WTC11 (cell line): ENCODE measurements around the gene MIB1.

Source experiments
- CREB1 ChIP-seq: sonication (generic); formaldehyde crosslinking; IDR thresholded peaks from 2 replicates; pipeline ENCODE4 v1.8.0; 2023; ENCODE audit warnings: mild to moderate bottlenecking, missing genetic modification reagents
- GTF2I ChIP-seq: fragments of 250-450 bp; sonication (Bioruptor Pico); conservative IDR thresholded peaks from 2 replicates; pipeline ENCODE4 v1.4.0; 2021; ENCODE audit warnings: mild to moderate bottlenecking
- KAT7 ChIP-seq: sonication (generic); formaldehyde crosslinking; IDR thresholded peaks from 2 replicates; pipeline ENCODE4 v1.8.1; 2023; ENCODE audit warnings: missing genetic modification reagents, mild to moderate bottlenecking, borderline replicate concordance
- SP1 ChIP-seq: sonication (generic); formaldehyde crosslinking; conservative IDR thresholded peaks from 2 replicates; pipeline ENCODE4 v1.8.1; 2022; ENCODE audit warnings: missing genetic modification reagents
- ZNF232 ChIP-seq: sonication (generic); formaldehyde crosslinking; IDR thresholded peaks from 2 replicates; pipeline ENCODE4 v1.8.0; 2022; ENCODE audit warnings: mild to moderate bottlenecking, missing genetic modification reagents
- ZNF263 ChIP-seq: sonication (generic); formaldehyde crosslinking; IDR thresholded peaks from 2 replicates; pipeline ENCODE4 v1.8.1; 2022; ENCODE audit warnings: low read depth, mild to moderate bottlenecking, moderate library complexity, missing genetic modification reagents
- TF ChIP-seq, protein P1 (sequence below): sonication (generic); formaldehyde crosslinking; IDR thresholded peaks from 2 replicates; pipeline ENCODE4 v1.8.0; 2022; ENCODE audit warnings: missing genetic modification reagents
- TF ChIP-seq, protein P2 (sequence below): fragments of 200-600 bp; IDR thresholded peaks from 2 replicates; pipeline ENCODE4 v1.8.0; 2022; ENCODE audit warnings: antibody characterized with exemption
- TF ChIP-seq, protein P3 (sequence below): fragments of 250-450 bp; sonication (Bioruptor Pico); IDR thresholded peaks from 2 replicates; pipeline ENCODE4 v1.9.0; 2021; ENCODE audit warnings: mild to moderate bottlenecking, borderline replicate concordance
- TF ChIP-seq, protein P4 (sequence below): sonication (generic); formaldehyde crosslinking; IDR thresholded peaks from 2 replicates; pipeline ENCODE4 v1.8.1; 2023; ENCODE audit warnings: mild to moderate bottlenecking, missing genetic modification reagents
- TF ChIP-seq, protein P5 (sequence below): sonication (generic); formaldehyde crosslinking; IDR thresholded peaks from 2 replicates; pipeline ENCODE4 v1.8.0; 2022; ENCODE audit warnings: mild to moderate bottlenecking, missing genetic modification reagents

DNA sequence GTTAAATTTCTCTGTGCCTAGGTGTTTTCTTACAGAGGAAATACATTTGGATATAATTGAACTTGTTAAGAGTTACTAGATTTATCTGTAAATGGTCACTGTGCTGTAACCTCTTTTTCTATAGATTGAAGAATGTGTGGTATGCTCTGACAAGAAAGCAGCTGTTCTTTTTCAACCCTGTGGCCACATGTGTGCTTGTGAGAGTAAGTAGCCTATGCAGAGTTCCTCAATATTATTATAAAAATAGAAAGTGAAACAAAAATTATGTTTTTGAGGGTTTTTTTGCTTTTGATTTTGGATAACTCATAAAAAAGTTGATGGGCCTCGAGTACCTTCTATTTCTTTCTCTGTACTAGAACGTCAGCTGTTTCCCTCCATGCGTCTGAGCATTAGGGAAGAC, 112.4 kb downstream of the MIB1 start:
- TF ChIP-seq, protein P1, sequence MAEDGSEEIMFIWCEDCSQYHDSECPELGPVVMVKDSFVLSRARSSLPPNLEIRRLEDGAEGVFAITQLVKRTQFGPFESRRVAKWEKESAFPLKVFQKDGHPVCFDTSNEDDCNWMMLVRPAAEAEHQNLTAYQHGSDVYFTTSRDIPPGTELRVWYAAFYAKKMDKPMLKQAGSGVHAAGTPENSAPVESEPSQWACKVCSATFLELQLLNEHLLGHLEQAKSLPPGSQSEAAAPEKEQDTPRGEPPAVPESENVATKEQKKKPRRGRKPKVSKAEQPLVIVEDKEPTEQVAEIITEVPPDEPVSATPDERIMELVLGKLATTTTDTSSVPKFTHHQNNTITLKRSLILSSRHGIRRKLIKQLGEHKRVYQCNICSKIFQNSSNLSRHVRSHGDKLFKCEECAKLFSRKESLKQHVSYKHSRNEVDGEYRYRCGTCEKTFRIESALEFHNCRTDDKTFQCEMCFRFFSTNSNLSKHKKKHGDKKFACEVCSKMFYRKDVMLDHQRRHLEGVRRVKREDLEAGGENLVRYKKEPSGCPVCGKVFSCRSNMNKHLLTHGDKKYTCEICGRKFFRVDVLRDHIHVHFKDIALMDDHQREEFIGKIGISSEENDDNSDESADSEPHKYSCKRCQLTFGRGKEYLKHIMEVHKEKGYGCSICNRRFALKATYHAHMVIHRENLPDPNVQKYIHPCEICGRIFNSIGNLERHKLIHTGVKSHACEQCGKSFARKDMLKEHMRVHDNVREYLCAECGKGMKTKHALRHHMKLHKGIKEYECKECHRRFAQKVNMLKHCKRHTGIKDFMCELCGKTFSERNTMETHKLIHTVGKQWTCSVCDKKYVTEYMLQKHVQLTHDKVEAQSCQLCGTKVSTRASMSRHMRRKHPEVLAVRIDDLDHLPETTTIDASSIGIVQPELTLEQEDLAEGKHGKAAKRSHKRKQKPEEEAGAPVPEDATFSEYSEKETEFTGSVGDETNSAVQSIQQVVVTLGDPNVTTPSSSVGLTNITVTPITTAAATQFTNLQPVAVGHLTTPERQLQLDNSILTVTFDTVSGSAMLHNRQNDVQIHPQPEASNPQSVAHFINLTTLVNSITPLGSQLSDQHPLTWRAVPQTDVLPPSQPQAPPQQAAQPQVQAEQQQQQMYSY (CRISPR knock-in tag): no peak
- TF ChIP-seq GTF2I: no peak
- TF ChIP-seq, protein P2, sequence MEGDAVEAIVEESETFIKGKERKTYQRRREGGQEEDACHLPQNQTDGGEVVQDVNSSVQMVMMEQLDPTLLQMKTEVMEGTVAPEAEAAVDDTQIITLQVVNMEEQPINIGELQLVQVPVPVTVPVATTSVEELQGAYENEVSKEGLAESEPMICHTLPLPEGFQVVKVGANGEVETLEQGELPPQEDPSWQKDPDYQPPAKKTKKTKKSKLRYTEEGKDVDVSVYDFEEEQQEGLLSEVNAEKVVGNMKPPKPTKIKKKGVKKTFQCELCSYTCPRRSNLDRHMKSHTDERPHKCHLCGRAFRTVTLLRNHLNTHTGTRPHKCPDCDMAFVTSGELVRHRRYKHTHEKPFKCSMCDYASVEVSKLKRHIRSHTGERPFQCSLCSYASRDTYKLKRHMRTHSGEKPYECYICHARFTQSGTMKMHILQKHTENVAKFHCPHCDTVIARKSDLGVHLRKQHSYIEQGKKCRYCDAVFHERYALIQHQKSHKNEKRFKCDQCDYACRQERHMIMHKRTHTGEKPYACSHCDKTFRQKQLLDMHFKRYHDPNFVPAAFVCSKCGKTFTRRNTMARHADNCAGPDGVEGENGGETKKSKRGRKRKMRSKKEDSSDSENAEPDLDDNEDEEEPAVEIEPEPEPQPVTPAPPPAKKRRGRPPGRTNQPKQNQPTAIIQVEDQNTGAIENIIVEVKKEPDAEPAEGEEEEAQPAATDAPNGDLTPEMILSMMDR: no peak
- no peak for TF ChIP-seq ZNF263
- no peak for TF ChIP-seq KAT7 (CRISPR knock-in tag)
- TF ChIP-seq, protein P3, sequence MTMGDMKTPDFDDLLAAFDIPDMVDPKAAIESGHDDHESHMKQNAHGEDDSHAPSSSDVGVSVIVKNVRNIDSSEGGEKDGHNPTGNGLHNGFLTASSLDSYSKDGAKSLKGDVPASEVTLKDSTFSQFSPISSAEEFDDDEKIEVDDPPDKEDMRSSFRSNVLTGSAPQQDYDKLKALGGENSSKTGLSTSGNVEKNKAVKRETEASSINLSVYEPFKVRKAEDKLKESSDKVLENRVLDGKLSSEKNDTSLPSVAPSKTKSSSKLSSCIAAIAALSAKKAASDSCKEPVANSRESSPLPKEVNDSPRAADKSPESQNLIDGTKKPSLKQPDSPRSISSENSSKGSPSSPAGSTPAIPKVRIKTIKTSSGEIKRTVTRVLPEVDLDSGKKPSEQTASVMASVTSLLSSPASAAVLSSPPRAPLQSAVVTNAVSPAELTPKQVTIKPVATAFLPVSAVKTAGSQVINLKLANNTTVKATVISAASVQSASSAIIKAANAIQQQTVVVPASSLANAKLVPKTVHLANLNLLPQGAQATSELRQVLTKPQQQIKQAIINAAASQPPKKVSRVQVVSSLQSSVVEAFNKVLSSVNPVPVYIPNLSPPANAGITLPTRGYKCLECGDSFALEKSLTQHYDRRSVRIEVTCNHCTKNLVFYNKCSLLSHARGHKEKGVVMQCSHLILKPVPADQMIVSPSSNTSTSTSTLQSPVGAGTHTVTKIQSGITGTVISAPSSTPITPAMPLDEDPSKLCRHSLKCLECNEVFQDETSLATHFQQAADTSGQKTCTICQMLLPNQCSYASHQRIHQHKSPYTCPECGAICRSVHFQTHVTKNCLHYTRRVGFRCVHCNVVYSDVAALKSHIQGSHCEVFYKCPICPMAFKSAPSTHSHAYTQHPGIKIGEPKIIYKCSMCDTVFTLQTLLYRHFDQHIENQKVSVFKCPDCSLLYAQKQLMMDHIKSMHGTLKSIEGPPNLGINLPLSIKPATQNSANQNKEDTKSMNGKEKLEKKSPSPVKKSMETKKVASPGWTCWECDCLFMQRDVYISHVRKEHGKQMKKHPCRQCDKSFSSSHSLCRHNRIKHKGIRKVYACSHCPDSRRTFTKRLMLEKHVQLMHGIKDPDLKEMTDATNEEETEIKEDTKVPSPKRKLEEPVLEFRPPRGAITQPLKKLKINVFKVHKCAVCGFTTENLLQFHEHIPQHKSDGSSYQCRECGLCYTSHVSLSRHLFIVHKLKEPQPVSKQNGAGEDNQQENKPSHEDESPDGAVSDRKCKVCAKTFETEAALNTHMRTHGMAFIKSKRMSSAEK (CRISPR knock-in tag): no peak
- no peak for TF ChIP-seq ZNF232 (CRISPR knock-in tag)
- TF ChIP-seq, protein P4, sequence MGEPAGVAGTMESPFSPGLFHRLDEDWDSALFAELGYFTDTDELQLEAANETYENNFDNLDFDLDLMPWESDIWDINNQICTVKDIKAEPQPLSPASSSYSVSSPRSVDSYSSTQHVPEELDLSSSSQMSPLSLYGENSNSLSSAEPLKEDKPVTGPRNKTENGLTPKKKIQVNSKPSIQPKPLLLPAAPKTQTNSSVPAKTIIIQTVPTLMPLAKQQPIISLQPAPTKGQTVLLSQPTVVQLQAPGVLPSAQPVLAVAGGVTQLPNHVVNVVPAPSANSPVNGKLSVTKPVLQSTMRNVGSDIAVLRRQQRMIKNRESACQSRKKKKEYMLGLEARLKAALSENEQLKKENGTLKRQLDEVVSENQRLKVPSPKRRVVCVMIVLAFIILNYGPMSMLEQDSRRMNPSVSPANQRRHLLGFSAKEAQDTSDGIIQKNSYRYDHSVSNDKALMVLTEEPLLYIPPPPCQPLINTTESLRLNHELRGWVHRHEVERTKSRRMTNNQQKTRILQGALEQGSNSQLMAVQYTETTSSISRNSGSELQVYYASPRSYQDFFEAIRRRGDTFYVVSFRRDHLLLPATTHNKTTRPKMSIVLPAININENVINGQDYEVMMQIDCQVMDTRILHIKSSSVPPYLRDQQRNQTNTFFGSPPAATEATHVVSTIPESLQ (CRISPR knock-in tag): no peak
- TF ChIP-seq SP1 (CRISPR knock-in tag): no peak
- TF ChIP-seq CREB1: no peak
- TF ChIP-seq, protein P5, sequence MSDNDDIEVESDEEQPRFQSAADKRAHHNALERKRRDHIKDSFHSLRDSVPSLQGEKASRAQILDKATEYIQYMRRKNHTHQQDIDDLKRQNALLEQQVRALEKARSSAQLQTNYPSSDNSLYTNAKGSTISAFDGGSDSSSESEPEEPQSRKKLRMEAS (CRISPR knock-in tag): no peak
